ENCODE data around the gene PROSER3.

- TF ChIP-seq CTCF (conservative IDR thresholded peaks at IDR 0.05 in 1 of 2, IDR thresholded peaks at IDR 0.05 in 1 of 2; ENCODE audit: low read depth in 1 of 2, low read length in 2 of 2) (no peak), EZH2 (IDR thresholded peaks at IDR 0.05; ENCODE audit: low read length, missing control alignments) (no peak)
These were observed 14.1 kb upstream of the PROSER3 start for GRCh38 chr19:35743640-35744429.
